M059J (cell line): ENCODE results near the gene CXXC5. TPM values are rescaled to one million over a fixed set of nuclear protein-coding genes. Genes with fewer than 3 reads are reported as not detected.

Experiments
- DNase-seq: peaks from one replicate; pipeline ENCODE4 v3.0.0-alpha.2; 2012; ENCODE audit warnings: low read depth
- total RNA-seq: library from RNA; depleted of rRNA; stranded (reverse); fragments of >200 nt; shearing (Covaris generic); gene quantifications from 2 replicates; pipeline ENCODE4 v1.2.3, GENCODE V29; 2014

The CXXC5 gene
- total RNA-seq, 1 experiment from 2014 or later, result 122 TPM

DNA sequence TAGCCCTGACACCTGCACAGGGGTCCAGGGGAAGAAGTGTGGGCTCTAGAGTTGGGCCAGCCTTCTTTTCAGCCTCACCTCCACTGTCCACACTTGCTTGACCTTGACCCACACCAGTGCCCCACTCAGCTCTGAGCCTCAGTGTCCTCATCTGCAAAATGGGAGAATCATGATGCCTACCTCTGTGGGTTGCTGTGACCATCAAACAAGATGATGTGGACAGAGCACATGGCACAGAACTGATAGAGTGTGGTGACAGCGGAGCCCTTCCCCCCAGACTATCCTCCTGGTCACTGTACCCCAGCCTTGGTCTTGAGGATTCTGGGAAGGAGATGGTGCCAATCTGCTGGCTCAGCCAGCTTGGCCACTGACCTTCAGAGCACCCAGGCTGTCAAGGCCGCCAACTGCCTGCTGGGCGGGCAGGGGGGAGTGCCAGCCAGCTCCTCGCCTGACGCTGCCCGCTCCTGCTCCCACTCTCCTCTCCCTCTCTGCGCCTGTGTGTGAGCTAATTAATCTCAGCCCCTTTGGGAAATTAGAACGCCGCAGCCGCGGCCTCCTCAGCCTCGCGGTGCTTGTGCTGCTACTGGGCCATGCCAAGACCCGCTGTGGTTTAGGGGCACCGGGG lies 16.7 kb downstream of the CXXC5 start:
- no peak for DNase-seq

DNA sequence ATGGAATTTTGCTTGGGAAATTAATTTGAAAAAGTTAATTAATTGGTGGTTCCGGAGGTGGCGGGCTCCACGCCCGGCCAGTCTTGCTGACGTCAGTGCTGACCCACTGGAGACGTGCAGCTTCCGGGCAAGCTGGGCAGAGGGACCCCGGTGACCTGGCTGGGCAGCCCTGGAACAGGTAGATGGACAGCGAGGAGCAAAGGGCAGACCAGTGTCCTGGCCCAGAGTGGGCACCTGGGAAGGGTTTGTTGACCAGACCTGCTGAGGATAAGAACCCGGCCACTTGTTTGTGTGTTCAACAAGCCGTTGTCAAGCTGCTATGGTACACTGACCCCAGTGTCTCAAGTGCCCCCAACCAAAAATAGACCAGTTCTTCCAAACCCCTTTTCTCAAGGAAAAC lies 17.5 kb downstream of the CXXC5 start:
- no peak for DNase-seq

DNA sequence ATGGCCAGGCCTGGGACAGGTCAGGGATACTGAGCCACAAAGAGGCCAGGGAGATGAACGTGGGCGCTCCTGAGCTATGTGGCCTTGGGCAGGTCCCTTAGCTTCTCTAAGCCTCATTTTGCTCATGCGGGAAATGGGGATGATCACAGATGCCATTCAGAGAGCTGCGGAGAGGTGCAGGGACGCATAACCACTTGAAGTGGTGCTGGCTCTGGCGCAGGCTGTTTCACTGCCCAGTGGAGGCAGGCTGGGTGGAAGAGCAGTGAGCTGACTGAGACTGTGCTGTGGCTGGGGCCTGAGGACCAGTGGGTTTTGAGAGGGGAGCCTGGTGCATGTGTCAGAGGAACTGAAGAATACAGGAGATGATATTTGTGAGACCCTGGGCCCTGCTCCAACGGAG lies 18.4 kb downstream of the CXXC5 start:
- DNase-seq, result no peak

DNA sequence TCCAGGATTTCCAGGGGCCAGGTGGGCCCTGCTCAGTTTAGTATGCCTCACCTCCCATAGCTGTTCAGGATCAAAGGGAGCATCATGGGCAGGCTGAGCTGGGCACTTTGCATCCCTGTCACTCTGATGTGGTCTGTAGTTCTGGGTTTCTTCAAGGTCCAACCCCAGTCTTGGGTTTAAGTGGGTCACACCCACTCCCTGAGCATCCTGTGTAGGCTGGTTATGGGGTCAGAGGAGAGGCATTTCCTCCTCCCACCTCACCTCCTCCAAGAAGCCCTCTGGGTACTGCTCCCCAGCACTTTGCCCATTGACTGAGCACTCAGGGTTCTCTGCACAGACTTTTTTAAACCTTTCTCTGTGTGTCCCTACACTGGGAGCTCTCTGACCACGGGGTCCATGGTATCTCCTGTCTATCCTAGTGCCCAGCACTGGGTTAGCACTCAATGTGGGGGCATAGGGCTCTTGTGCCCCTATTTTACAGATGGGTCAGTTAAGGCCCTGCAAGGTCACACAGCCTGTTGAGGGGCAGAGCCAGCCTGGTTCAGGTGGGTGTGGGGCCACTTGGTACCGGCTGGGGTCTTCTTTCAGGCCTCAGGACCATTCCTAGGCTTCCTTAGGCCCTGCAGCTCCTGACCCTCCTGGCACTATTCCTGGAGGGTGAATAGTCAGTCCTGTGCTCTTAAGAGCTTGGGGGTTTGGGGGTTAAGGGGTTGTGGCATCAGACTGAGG lies 19.0 kb downstream of the CXXC5 start:
- DNase-seq, result peak; percentile 65

DNA sequence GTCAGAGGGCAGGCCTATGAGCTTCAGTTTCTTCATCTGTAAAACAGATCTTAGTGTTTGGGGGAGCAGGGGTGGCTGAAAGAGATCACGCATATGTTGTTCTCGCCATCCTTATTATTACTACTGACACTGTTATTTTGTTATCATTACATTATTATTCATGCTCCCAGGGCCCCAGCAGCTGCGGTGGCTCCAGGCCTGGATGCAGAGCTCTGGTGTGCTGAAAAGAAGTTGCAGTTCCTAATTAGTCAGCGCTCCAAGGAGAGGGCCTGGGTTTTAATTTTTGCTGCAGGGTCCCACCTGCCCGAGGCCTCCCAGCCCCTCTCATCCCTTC lies 19.5 kb downstream of the CXXC5 start:
- DNase-seq, result peak; percentile 77

DNA sequence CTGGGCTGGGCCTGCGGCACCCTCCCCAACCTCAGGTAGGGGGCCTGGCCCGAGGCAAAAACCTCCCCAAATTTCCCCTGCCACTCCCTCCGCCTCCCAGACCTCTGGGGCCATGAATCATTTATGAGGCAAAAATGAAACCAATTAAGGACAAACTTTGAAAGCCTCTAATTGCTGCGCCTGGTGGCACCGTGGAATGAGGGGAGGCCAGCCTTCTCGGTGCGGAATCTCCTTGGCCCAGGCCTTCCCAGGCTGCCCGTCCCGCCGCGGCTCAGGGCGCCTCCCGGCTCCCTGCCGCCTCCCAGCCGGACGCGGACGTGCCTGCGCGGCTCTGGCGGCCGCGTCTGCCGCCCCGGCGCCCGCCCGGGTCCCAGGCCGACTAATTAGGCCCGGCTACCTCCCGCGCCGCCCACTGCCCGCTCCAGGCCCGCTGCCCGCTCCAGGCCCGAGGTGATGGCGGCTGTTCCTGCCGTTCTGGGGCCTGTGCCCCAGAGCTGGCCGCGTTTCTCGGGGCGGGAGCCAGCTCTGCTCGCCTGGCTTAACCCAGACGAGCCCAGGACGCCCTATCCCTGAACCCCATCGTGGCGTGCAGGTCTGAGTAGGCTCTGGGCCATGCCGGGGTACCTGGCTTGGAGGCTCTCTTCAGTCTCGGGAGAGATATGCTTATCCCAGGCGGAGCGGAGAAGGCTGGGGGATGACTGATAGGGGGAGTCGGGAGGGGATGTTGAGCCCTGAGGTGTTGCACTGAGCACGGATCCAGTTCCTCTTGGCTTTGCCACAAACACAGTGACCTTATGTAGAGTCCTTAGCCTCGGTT lies 20.1 kb downstream of the CXXC5 start:
- DNase-seq, result peak; percentile 86

DNA sequence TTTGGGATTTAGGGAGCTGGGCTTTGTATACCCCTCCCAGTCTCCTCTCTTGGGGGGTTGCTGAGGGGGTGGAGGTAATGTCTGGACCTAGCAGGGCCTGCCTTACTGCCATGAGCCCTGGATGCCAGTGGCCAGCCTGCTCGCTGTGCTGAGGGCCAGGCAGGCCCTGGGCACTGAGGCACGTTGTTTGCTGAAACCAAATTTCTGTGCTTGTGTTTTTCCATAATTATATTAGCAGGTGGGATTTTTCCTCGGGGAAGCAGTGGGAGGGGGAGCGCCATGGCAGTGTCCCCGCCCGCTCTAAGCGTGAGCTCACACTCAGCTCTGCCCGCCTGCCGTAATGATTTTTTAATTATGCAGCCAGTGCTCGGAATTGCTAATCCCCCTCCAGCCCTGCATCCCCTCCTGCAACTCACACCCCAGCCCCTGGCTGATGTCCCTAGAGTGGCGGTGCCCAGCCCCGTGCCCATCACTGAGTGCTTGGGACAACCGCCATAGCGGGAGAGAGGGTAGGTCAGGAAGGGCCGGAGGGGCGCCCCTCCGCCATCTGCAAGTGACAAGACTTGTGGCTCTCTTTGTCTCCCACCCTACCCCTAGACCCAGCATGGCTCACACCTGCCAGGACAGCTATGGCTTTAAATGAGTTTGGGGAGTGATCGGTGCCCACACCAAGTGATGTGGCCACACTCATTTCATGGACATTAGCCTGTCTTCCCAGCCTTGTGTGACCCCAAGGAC lies 20.9 kb downstream of the CXXC5 start:
- no peak for DNase-seq

DNA sequence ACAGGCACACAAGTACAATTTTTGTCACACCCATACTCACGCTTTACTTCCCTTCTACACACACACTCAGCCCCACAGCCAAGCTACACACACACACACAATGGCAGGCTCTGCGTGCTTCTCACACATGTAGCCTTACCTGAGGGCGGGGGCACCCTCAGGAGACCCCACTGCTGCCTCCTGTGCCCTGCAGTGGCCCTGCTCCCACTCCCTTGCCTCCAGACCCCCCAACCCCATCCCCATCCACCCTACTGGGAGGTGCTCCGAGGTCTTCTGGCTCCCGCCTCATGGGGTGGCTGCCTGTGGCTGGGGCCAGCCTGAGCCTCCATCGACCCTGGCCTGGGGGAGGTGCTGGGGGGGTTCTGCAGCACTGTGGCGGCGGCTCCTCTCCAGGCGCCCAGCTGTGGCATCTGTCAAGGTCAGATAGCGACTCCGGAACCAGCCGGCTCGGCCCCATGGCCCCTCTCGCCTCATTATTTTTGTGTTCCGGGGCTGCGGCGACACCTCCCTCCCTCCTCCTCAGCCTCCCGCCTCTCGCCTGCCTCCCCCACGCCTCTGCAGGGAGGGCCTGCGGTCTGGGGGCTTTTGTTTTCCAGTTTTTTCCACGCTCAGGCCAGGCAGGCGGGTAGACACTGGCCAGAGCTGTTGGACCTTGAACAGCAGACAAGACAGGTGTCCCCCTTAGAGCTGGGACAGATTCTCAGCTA lies 21.7 kb downstream of the CXXC5 start:
- no peak for DNase-seq

DNA sequence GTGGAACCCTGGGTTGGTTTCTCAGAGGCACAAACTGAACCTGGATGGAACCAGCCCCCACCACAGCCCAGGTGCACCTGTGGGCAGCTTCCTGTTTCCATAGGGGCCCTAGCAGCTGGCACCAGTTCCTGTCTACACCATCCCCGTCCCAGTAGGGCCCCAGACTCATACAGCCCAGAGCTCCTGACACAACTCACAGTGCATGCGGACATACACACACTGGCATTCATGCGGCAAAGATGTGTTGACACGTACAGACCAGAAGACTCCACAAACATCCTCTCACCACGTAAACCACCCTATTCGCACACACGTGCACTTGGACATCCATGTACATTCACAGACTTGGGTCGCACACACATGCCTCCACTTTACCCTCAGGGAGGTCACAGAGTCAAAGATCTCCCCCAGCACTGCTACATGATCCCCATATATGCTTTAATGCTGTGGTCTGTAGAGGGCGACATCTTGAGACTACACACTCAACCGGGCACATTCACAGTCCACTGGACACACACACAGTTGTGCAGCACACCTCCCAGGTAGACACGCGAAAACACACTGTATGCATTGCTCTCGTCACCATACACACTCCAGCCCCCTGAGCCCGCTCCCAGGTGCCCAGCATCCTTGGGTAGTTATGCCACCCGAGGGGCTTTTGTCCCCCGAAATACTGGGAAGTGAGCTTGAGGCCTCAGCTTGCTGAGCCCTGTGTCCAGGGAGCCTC lies 22.4 kb downstream of the CXXC5 start:
- no peak for DNase-seq

DNA sequence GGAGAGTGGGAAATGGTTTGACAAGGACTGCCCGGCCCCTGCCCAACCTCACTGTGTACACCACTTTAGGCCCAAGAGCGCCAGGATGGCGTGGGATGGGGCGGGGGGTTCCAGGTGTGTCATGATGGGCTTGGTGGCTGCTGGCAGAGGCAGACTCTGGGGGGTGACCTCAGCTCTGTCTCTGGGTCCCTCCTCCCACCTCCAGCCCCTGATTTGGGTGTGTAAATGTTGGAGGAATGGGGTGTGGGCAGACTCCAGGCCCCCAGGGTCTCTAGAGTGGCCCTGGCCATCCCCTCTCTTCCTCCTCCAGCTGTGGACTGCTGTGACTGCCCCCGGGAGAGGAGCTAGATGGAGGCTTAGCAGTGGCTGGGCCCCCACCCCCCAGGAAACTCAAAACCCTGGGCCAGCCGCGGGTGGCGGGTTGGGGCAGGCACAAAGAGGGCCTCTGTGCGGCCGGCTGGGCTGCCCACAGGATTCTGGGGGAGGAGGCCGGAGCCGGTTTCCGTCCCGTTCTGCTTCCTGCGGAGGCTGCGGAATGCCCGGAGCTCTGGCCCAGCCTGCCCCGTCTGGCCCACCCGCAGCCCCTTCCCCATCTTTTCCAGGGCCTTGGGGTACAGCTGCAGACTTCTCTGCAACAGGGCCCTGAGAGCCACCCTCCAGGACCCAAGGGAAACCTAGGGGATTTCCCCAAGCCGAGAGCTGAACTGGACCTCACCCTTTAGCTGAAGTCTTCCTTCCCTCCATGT lies 23.1 kb downstream of the CXXC5 start:
- DNase-seq, result peak; percentile 69

DNA sequence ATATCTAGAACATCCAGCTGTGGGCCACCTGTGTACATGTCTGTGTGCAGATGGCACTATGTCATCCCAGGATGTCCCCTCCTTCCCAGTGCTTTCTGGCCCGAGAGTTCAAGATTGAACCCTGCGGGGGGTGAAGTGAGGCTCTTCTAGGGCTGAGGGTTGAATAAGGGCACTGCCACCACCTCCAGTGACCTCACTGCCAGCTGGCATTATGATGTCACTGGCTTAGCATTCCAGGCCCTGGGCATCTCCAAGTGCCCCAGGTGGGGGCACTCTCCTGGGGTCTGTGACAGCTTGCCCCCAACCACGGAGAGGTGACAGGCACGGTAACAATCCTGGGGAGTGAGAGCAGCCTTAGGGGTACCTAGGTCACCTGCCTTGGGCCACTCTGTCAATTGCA lies 27.1 kb downstream of the CXXC5 start:
- DNase-seq, result no peak

DNA sequence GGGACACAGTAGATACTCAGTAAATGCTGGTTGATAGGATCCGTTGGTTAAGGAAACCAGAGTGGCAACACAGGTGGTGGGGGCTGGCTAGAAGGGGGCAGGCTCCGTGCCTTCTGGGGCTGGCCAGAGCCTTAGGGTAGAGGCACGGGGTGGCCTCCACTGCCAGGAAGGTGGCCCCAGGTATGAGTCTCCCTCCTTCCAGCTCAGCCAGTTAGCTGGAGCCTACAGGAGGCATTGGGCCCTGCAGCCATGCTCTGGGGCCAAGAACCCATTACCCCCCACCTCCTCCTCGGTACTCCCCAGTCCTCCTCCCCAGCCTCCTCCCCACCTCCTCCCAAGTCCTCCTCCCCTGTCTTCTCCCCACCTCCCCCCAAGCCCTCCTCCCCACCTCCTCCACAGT lies 27.7 kb downstream of the CXXC5 start:
- no peak for DNase-seq

DNA sequence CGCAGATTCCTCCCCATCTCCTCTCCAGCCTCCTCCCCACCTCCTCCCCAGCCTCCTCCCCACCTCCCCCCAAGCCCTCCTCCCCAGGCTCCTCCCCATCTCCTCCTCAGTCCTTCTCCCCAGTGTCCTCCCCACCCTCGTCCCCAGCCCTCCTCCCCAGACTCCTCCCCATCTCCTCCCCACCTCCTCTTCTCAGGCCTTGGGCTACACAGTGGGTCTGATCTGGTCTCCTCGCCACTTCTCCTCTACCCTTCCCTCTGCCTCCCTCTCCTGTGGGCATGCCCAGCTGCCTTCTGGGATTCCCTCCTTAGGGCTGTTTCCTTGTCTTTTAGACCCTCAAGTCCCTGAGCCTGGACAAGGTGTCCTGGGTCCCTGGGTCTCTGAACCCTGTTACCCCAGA lies 28.3 kb downstream of the CXXC5 start:
- no peak for DNase-seq

DNA sequence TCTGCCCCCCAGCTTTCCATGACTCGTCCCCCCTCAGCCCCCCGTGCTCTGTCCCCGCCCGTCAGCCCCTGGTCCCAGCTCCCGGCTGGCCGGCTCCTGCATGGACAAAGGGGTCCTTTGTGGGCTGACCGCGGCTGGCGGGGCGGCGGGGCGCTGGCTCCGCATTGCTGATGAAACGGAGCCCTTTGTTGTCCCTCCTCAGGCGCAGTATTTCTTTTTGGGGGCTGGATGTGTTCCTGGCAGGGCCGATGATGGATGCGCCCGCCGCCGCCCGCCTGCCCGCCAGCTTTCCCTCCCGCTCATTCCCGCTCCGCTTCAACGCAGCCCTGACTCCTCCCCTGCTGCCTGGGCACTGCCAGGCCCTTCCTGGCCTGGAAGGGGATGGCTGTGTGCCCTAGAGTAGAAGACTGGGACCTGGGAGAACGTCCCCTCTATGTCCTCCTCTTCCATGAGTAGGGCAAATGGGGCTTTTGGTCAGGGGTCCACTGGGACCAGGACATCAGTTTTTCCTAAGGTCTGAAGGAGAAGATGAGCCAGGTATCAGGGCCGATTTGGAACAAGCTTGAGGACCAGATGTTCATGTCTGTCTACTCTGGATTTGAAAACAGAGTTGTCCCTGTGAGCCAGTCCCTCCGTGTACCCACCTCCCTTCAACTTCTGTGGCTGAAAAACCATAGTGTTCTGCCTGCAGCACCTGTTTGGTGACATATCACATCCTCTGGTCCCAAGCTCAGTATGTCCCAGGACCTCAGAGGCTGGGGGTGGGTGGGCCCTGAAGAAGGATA lies 29.0 kb downstream of the CXXC5 start:
- DNase-seq, result no peak

DNA sequence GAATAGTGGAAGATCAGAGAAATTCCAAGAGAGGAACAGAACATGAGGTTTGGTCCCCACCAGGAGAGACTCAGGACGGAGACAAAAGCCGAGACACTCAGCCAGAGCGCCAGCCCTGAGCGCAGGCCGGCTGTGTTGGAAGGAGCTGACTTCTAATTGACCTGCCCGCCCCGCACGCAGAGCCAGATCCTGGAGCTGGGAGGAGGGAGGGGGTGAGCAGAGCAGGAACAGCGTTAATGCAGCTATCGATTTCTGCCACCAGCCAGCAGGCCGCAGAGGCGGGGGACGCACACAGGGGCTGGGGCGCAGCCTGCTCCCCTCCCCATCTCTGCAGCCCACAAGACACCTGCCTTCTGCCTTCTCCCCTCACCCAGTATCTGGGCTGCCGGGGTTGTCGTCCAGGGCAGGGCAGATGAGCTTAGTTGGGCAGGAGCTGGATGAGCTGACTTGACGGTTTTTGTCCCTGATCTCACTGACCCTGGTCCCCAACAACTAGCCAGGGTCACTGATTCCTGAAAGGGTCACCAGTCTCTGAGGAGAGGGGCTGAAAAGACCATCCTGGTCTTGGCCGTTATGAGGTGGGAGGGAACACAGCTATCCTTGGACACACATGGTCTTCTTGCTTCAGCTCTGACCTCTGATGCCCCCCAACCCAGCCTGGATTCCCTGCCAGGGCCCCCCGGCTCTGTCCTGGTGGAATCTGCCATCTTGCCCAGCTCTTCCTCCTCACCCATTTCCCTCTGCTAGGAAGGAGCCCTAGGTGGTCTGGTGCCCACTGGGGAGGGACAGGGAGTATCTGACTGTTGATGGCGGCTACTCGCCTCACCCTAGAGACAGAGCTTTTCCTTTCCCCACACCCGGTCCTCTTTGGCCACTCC lies 29.8 kb downstream of the CXXC5 start:
- DNase-seq, result no peak

DNA sequence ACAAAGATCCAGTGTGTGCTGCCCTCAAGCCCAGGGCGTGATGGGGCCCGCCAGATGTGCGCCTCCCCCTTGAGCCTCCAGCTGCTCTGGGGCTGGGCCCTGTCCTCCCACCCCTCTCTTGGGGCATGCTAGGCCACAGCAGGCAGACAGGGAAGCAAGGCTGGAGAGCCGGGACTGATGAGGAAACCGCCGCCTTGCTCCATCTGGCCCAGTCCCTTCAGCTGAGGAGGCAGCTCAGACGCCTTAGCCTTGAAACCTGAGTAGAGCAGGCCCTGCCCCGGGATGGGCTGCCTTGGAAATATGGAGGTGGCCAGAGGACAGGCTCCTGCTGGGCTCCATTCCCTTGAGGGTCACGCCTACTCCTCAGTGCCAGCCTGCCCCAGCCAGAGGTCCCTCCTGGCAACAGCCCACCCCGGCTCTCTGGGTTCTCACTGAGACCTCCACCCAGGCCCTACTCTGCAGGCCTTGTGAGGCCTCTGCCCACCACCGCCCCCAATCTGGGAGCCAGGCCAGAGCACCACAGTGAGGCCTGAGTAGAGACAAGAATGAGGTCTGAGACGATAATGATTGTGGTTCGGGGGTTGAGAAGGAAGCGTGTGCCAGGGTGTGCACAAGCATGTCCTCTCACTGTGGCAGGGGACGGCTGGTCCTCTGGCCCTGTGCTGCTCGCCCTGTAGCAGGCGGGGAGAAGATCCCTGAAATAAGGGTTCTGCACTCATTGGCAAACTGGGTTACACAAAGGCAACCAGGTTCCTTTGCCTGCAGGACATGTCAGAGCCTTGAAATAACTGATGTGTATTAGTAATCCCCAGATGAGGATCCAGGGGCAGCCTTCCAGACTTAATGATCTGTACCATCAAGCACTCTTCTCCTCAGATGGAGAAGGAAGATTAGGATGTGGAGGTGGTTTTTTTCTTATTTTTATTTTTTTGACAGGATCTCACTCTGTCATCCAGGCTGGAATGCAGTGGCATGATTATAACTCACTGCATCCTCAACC lies 30.9 kb downstream of the CXXC5 start:
- no peak for DNase-seq
